ENCODE data around the gene CNGB1. TPM values are rescaled to one million over a fixed set of nuclear protein-coding genes. Genes with fewer than 3 reads are reported as not detected.

CNGB1 gene
- total RNA-seq, 4 donors from 2014 or later = 0.13 TPM; not detected in 3

DNA sequence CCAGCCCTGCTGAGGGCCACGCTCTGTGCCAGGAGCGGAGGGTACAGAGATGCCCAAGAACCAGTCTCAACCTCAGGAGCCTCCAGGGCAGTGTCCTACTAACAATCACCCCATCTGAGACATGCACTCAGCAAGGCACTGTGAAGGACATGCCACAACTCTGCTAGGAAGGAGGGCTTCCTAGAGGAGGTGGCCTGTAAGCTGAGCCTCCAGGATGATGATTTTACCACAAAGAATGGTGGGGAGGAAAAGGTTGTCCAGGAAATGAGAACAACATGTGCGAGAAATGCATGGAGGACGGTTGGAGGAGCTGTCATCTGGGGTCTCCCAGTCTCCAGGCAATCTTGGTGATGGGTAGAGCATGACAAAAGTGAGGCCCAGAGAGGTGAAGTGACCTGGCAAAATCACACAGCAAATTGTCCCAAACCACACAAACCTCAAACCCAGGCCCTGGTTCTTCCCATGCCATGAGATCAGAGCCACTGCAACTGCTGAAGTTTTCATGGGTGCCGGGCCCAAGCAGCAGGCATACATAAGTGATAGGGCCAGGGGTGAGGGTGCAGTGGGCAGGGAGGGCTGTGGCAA, 30.5 kb downstream of the CNGB1 start:
- no peaks in the 10 kb centered on the region for H3K27me3 ChIP-seq
- peaks cover 9 to 13% of the 10 kb centered on the region in 2 donors for H3K4me1 ChIP-seq
- intact Hi-C loops (cut with DNase I) = no loop called here
- no peak overlapping the region for H3K4me3 ChIP-seq (replicated peaks in 1 of 3)
- H3K9me3 ChIP-seq = no peaks in the 10 kb centered on the region
- H3K27ac ChIP-seq = no peak overlapping the region
- DNase-seq = no peak
- TF ChIP-seq POLR2A (IDR thresholded peaks at IDR 0.05) = no peak
- TF ChIP-seq, protein P1, sequence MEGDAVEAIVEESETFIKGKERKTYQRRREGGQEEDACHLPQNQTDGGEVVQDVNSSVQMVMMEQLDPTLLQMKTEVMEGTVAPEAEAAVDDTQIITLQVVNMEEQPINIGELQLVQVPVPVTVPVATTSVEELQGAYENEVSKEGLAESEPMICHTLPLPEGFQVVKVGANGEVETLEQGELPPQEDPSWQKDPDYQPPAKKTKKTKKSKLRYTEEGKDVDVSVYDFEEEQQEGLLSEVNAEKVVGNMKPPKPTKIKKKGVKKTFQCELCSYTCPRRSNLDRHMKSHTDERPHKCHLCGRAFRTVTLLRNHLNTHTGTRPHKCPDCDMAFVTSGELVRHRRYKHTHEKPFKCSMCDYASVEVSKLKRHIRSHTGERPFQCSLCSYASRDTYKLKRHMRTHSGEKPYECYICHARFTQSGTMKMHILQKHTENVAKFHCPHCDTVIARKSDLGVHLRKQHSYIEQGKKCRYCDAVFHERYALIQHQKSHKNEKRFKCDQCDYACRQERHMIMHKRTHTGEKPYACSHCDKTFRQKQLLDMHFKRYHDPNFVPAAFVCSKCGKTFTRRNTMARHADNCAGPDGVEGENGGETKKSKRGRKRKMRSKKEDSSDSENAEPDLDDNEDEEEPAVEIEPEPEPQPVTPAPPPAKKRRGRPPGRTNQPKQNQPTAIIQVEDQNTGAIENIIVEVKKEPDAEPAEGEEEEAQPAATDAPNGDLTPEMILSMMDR (IDR thresholded peaks at IDR 0.05) = no peak
- no peaks in the 10 kb centered on the region for H3K36me3 ChIP-seq
- 91 to 94% methylated on average over 5 of the region's 5 CpGs for WGBS, 2 donors

DNA sequence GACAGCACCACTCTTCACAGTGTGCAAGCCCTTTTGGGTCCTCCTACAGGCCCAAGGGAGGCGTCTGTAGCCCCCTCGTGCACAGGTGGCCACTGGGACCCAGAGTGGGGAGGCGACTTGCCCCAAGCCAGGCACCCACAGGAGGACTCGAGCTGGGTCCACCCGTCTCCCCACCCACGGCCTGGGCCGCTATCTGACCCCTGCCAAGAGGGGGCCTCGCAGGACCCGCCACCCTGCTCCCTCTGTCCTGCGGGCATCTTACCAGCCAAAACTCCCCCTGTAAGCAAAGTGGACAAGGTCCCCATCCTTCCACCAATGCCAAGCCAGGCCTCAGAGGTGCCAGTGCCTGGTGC, 31.1 kb downstream of the CNGB1 start:
- Histone ChIP-seq H3K9me3 (no peaks in the 10 kb centered on the region), H3K4me1 (peaks cover 9 to 13% of the 10 kb centered on the region in 2 donors), H3K27me3 (no peaks in the 10 kb centered on the region), H3K36me3 (no peaks in the 10 kb centered on the region), H3K27ac (no peak overlapping the region), H3K4me3 (replicated peaks in 1 of 3) (no peak overlapping the region)
- intact Hi-C loops (cut with DNase I) = no loop called here
- no peak for DNase-seq
- TF ChIP-seq, protein P1 (IDR thresholded peaks at IDR 0.05) = no peak
- TF ChIP-seq POLR2A (IDR thresholded peaks at IDR 0.05) = no peak
- 93 to 100% methylated on average over 3 to 9 of the region's 10 CpGs for WGBS, 2 donors

DNA sequence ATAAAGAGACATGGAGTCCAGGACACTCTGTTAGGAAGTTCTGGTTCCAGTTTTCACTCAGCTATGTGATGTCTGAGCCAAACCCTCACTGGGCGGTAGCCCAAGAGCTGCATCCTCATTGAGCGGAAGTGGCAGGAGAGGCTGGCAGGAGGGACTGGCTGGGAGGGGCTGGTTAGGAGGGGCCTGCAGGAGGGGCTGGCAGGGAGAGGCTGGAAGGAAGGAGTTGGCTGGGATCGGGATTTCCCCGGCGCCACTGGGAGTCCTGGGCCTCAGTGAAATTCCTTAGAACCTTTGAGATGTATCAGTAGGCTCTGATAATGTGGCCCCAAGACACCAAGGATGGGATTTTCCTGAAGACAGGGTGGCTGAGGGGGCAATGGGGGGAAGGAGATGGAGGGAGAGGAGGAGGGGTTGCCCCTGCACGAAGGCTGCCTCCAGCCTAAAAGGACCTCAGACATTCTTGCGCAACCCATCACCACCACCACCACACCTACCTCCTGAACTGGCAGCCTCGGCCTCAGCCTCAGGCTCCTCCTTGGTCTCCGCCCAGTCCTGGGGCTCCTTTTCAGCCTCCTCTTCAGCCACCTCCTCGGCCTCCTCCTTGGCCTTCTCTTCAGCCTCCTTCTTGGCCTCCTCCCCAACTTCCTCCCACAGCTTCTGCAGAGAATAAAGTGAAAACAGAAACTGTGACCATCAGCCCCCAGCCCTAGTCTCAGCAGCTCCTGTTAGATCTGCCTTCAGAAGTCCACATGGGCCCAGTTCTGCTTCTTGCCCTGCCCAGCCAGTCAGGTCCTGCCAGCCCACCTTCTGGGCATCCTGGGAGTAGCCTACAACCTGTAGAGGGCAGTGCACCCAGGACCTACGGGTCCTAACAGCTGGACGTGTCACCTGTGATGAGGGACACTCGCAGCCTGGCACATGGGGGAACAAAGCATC, 31.7 kb downstream of the CNGB1 start:
- H3K9me3 ChIP-seq = no peaks in the 10 kb centered on the region
- WGBS, 2 donors = 42 to 57% methylated on average over 12 to 13 of the region's 13 CpGs
- H3K36me3 ChIP-seq = no peaks in the 10 kb centered on the region
- intact Hi-C loops (cut with DNase I) = no loop called here
- TF ChIP-seq, protein P1 (IDR thresholded peaks at IDR 0.05) = peak in 2 of 6 experiments; percentile 9 to 24
- no peak for TF ChIP-seq POLR2A (IDR thresholded peaks at IDR 0.05)
- peaks cover 9 to 13% of the 10 kb centered on the region in 2 donors for H3K4me1 ChIP-seq
- H3K27ac ChIP-seq = peak overlapping the region in 2 of 3 donors; percentile 26 to 60
- no peaks in the 10 kb centered on the region for H3K27me3 ChIP-seq
- DNase-seq = peak; percentile 89 to 94
- H3K4me3 ChIP-seq (replicated peaks in 1 of 3) = no peak overlapping the region

DNA sequence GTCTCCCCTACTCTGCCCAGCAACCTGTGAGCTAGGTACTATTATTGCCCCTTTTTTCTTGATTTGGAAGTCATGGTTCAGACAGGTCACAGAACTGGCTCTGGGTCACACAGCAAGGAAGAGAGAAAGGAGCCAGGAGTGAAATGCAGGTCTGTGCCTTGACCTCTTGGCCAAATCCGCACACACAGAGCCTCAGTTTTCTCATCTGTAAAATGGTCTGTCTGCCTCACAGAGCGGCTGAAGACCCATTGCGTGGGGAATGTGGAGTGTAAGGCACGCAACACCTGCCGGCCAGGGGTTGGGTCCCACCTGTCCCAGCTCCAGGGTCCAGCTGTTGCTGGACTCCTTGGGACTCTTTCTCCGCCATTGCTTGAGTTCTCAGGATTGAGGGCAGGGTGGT, 32.4 kb downstream of the CNGB1 start:
- no peaks in the 10 kb centered on the region for H3K9me3 ChIP-seq
- H3K36me3 ChIP-seq = no peaks in the 10 kb centered on the region
- no peak overlapping the region for H3K4me3 ChIP-seq (replicated peaks in 1 of 3)
- peaks cover 9 to 13% of the 10 kb centered on the region in 2 donors for H3K4me1 ChIP-seq
- TF ChIP-seq, protein P1 (IDR thresholded peaks at IDR 0.05) = no peak
- no peak for TF ChIP-seq POLR2A (IDR thresholded peaks at IDR 0.05)
- no peaks in the 10 kb centered on the region for H3K27me3 ChIP-seq
- intact Hi-C loops (cut with DNase I) = no loop called here
- H3K27ac ChIP-seq = peak overlapping the region in 2 of 3 donors; percentile 26 to 60
- WGBS, 2 donors = 94 to 96% methylated on average over 6 of the region's 6 CpGs
- DNase-seq = no peak

DNA sequence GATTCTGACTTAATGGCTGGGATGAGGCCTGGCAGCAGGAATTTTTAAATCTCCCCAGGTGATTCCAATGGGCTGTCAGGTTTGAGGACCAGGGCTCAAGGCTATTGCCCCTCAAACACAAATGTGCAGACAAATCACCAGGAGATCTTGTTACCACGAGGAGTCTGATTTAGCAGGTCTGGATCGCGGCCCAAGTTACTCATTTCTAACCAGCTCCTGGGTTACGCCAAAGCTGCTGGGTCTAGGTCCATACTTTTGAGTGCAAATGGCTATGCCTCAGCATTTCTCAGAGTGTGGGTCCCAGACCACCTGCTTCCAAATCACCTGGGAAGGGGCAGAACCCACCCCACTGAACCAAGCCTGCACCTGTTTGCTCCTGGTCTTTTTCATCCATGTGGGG, 33.1 kb downstream of the CNGB1 start:
- TF ChIP-seq, protein P1 (IDR thresholded peaks at IDR 0.05) = no peak
- TF ChIP-seq POLR2A (IDR thresholded peaks at IDR 0.05) = no peak
- intact Hi-C loops (cut with DNase I) = no loop called here
- Histone ChIP-seq H3K27ac (no peak overlapping the region), H3K36me3 (no peaks in the 10 kb centered on the region), H3K9me3 (no peaks in the 10 kb centered on the region), H3K4me1 (peaks cover 9 to 13% of the 10 kb centered on the region in 2 donors), H3K27me3 (no peaks in the 10 kb centered on the region), H3K4me3 (replicated peaks in 1 of 3) (no peak overlapping the region)
- DNase-seq = no peak
- 85 to 90% methylated on average over 2 to 4 of the region's 4 CpGs for WGBS, 2 donors
